GM18499 (cell line): ENCODE results near the gene PDE1A.

Source experiments
- ATAC-seq: cut with Tn5 transposase; IDR thresholded peaks from one replicate; pipeline ENCODE4 v1.9.1; 2021; ENCODE audit warnings: moderate number of reproducible peaks; ENCODE audit not compliant: insufficient read depth, unreplicated experiment

PDE1A gene

DNA sequence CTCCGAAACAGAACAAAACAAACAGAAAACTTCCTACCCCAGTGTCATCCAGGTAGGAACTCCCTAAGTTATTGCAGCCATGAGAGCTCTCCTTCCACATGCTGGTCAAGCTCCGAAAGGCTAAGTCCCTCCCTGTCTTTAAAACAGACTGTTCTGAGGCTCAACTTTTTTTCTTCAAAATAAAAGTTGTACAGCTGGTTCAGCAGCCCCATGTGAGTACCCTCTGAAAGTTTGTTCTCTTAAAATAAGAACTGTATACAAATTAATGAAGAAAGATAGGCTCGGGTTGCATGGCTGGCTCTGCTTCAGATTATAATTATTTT, at the start of gene PDE1A:
Gene PDE1A (minus strand): TSS at position 119 of the 323 bp plus-strand sequence.
- ATAC-seq: no peak

GRCh38 chr2:182473635-182474034, 46.8 kb upstream of the PDE1A start:
- no peak for ATAC-seq

DNA sequence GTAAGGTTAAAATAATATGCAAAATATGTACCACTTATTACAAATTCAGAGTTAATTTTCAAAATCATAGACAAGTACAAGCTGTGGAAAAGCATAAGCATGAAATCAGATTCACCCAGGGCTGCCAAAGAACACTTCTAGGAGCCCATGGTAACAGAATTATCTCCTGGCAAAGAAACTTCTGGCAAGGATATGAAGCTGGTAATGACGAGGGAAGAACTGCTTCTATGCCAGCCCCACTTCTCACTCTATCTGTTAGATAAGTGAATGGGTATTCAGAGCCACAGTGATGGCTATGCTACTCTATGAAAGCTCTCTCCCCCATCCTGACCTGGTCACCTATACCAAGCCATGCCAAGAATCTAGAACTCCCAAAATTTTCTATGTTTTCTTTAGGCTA, 36.9 kb upstream of the PDE1A start:
- ATAC-seq: no peak

DNA sequence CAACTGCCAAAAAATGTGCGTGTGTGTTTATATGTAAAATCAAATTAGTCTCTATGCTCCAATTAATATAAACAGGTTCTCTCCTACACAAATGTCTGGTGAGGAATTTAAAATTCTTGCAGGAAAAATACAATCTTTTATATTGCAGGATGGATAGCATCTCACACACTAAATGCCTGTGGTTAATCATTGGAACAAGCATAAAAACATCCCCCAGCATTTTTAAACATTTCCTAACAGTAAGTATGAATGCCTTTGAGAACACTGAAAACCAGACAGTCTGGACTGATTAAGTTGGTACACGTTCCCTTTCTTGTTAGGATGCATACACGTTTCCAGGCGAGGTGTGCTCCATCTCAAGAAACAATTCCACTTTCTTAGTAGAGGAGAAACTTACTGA, 29.9 kb upstream of the PDE1A start:
- ATAC-seq: no peak

- no peak for ATAC-seq
Measured at GRCh38 chr2:182452456-182452990, 25.7 kb upstream of the PDE1A start.

DNA sequence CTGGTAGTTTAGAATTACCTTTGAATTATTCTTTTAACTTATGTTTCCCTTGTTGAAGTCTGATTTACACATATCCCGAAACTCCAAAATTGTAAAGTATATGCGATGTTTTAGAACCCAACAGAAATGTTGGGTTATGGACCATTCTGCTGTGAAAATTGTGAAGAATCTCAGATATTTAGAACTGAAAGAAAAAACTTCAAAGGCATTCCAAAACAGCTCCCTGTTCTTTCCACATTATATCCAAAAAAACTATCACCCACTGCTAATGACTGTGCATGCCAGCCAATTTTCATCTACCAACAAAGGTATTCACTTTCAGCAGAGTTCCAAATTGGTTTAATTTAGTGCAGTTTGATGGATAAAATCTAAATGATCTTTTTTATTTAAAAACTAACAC, 21.5 kb upstream of the PDE1A start:
- no peak for ATAC-seq

DNA sequence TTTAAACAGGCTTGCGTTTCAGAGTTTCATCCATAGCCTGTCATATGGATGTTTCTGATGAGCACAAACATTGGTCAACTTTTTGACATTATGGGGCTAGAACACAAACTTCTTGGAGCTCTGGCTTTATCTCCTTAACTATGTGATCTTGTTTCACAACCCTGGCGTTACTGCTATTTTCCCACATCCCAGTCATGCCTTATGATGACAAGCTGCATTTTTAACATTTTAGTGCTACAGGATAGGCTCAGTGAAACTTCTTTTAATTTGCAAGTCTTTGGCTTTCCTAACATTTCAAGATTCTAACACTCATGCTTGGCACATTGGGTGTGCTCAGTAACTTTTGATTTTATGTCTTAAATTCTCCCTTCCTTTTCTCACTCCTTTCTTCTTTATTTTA, 21.0 kb upstream of the PDE1A start:
- ATAC-seq: no peak

- ATAC-seq: no peak
Measured at GRCh38 chr2:182447163-182447562, 20.3 kb upstream of the PDE1A start.

GRCh38 chr2:182446087-182446486, 19.3 kb upstream of the PDE1A start:
- no peak for ATAC-seq

DNA sequence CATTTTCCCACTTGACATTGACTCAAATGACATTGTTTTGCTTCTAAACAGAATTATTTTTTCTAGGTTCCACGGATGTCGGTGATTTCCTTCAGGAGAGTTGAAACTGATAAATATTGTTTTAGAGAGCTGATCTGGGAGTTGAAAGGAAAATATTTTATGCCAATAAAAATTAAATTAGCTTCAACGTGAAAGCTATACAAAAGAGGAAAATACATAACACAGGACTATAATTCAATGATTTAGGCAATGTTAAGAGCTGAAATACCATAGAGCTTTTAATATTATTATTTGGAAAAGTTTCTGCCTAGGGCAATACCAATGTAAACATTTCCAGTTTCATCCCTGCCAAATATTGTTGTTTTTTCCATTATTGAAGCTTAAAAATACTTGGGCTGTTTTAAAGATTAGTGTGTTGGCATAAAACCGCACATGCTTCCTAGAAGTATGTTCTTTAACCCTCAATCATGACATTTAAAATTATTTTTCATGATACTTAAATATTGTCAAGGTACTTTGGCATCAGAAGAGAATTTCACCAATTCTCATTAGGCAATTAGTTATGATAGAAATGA, 18.6 kb upstream of the PDE1A start:
- ATAC-seq: no peak

- no peak for ATAC-seq
Measured at GRCh38 chr2:182444806-182445205, 18.0 kb upstream of the PDE1A start.

DNA sequence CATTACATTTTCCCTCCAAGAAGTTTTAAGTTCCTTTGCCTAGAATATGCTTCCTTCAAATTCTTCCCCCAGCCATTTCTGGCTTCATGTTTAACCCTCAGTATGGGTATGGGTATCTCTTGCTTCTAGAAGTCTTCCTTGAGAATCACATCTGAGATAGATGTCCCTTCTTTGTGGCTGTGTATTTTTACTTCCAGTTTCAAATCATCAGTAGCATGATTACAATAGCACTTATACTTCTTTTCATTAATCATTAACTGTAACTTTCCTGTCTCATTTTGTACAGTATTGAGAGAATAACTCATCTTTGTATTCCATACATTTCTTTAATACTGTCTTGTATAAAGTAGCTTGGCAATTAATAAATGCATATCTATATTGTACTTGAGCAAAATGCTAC, 17.3 kb upstream of the PDE1A start:
- ATAC-seq: no peak

- ATAC-seq: no peak
Measured at GRCh38 chr2:182436252-182436651, 9.4 kb upstream of the PDE1A start.

DNA sequence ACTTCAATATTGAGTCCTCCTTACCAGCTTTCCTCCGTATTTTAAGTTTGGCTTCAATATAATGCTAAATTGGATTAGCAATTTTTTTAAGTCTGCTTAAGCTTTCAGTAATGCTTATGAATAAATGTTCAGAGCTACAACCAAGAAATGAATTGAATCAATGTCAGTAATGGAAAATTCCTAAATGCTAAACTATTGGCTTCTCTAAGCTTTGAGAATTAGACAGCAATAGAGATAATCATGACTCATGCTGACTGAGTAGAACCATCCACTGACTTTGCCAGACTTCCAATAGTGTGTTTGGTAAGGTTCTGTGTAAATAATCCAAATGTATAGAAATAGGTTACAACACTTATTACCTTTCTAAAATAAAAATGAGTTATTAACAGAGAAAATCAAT, 8.9 kb upstream of the PDE1A start:
- ATAC-seq: no peak

DNA sequence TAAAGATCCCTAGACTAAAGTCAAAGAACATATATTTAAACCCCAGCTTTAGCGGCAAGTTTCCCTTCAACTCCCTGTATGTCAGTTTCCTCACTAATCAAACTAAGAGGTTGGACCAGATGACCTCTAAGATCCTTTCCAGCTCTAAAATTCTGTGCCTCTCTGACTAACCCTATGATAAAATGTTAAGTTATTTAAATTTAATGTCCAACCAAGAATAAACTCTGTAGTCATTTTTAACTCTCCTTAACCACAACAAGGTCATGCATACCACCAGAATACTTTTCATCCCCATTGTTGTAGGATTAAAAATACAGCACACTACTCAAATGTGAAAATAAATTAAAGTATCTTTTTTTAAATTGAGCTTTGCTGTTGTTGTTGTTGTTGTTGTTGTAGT, 5.2 kb upstream of the PDE1A start:
- ATAC-seq: no peak

GRCh38 chr2:182428476-182428875, 1.6 kb upstream of the PDE1A start:
- ATAC-seq: no peak

- ATAC-seq: no peak
Measured at GRCh38 chr2:182426082-182426917, 536 bp downstream of the PDE1A start.

GRCh38 chr2:182422864-182423263, 4.0 kb downstream of the PDE1A start:
- ATAC-seq: no peak

DNA sequence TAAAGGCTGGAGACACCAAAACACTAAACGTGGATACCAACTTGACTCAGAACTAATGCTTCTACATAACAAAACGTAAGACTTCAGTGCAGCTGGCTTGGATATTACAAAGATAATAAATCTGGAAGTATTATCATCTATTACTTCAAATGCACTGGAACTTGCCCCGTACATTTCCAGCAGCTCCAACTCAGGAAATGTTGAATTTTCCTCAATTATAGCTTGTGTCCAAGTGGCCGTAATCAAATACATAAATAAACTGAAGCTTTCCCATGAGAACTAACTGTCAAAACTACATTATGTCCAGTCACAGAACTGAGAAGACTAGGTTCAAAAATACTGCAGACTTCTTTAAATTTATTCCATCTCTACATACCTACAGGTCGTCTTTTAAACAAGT, 6.2 kb downstream of the PDE1A start:
- no peak for ATAC-seq

DNA sequence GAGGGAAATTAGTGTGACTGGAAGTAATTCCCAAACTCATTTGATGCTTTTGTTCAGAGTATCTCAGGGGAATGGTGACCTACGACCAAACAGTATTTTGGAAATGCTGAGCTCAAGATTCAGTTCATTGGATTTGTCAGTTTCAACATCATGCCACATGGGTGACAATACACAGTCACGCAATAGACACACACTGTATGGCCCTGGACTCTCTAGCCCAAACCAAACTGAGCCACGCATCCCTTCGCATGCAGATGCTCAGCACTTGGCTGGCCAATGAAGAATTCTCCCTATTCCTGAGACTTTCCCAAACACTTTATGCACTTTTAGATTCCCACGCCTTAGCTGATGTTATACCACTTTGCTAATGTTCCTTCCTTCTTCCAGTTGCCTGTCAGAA, 10.0 kb downstream of the PDE1A start:
- ATAC-seq: no peak

GRCh38 chr2:182416191-182416590, 10.6 kb downstream of the PDE1A start:
- no peak for ATAC-seq

- ATAC-seq: no peak
Measured at GRCh38 chr2:182415771-182416170, 11.1 kb downstream of the PDE1A start.
